ENCODE data around the gene EEFSEC.
"Not testable (repeated sequence)": the region's sequence is repeated elsewhere in the genome, so short reads cannot be mapped to it uniquely, and the experiment has no call there.

The EEFSEC gene

DNA sequence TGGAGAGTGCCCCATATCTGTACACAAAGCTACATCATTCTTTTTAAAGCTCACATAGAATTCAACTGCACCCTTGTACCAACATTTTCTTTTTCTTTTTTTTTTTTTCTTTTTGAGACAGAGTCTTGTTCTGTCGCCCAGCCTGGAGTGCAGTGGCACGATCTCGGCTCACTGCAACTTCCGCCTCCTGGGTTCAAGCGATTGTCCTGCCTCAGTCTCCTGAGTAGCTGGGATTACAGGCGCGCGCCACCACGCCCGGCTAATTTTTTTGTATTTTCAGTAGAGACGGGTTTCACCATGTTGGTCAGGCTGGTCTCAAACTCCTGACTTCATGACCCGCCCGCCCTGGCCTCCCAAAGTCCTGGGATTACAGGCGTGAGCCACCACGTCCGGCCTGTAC, 1.1 kb downstream of the EEFSEC start:
- not testable (repeated sequence) for H4K91ac ChIP-seq (ENCODE audit: low read depth, low read length, poor library complexity); H3K27ac ChIP-seq (replicated peaks; ENCODE audit: low read length); H2AFZ ChIP-seq (ENCODE audit: low read length); H3K4me2 ChIP-seq (ENCODE audit: insufficient read depth, low read length, poor library complexity, severe bottlenecking); H3K79me1 ChIP-seq (ENCODE audit: low read depth, low read length); H3K4ac ChIP-seq (ENCODE audit: low read length); H3K14ac ChIP-seq (ENCODE audit: low read length); H3K9ac ChIP-seq (ENCODE audit: low read depth, low read length, poor library complexity); H3K23ac ChIP-seq (ENCODE audit: low read depth, low read length, poor library complexity); H2BK12ac ChIP-seq (ENCODE audit: low read length); H3K27me3 ChIP-seq (ENCODE audit: control insufficient read depth in 3 of 3, insufficient read depth in 3 of 3, low read depth in 1 of 3, low read length in 3 of 3); H3K4me1 ChIP-seq (ENCODE audit: control insufficient read depth in 2 of 2, insufficient read depth in 1 of 2, low read depth in 1 of 2, low read length in 2 of 2); H2AK5ac ChIP-seq (ENCODE audit: low read depth, low read length); H3K18ac ChIP-seq (ENCODE audit: low read length); DNase-seq (ENCODE audit: low spot score); H2BK15ac ChIP-seq (ENCODE audit: low read length); H2BK120ac ChIP-seq (ENCODE audit: low read depth, low read length); H4K8ac ChIP-seq (ENCODE audit: low read depth, low read length); H2BK5ac ChIP-seq (ENCODE audit: low read length)
- Histone ChIP-seq H3K4me3 (ENCODE audit: low read length in 2 of 2) (peak overlapping the region in 1 of 2 donors; percentile 79), H3K9me3 (replicated peaks in 1 of 2; ENCODE audit: control insufficient read depth in 2 of 2, insufficient read depth in 1 of 2, low read depth in 1 of 2, low read length in 2 of 2) (peaks cover 0 to 15% of the 10 kb centered on the region in 2 donors), H3K36me3 (replicated peaks in 1 of 2; ENCODE audit: control insufficient read depth in 2 of 2, insufficient read depth in 2 of 2, low read length in 2 of 2) (peaks cover 0 to 39% of the 10 kb centered on the region in 2 donors)
- WGBS, 2 donors (ENCODE audit: extremely low coverage in 2 of 2, insufficient read length in 2 of 2, insufficient replicate concordance in 1 of 2), result no CpG with 5 or more reads among the region's 16 CpGs

DNA sequence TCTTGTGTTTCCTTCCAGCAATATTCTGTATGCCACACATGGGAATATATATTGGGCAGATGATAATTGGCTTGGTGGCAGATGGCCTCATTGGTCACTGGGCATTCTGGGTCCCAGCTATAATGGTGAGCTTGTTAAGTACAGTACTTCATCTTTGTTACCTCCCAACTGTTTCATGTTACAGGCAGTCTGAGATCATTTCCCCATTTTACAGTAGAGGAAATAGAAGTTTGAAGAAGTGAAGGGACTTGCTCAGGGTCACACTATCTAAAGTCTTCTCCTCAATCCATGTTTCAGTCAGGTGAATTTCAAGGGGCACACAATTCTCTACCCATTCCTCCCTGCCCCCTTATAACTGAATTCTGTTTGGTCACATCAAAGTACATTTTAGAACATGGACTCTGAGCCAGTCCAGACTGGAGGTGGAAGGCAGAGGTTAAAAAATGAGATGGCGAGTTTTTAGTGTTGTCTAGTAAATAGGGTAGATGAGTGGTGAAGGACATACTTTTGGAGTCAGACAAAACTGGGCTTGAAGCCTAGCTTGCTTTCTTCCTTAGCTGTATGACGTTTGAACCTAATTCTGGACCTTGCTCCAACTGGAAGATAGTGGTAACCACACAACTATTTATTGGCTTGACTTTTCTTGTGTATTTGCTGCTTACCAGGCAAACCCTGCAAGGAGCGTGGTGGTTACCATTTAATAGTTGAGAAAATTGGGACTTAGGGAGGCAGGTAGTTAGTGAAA, 2.5 kb downstream of the EEFSEC start:
- Histone ChIP-seq H3K4me3 (ENCODE audit: low read length in 2 of 2) (no peak overlapping the region), H4K8ac (ENCODE audit: low read depth, low read length) (no peak overlapping the region), H2BK12ac (ENCODE audit: low read length) (no peak overlapping the region), H3K27me3 (ENCODE audit: control insufficient read depth in 3 of 3, insufficient read depth in 3 of 3, low read depth in 1 of 3, low read length in 3 of 3) (peaks cover 0 to 10% (median 0%) of the 10 kb centered on the region in 3 experiments), H3K4me2 (ENCODE audit: insufficient read depth, low read length, poor library complexity, severe bottlenecking) (no peak overlapping the region), H3K18ac (ENCODE audit: low read length) (no peak overlapping the region), H4K91ac (ENCODE audit: low read depth, low read length, poor library complexity) (no peak overlapping the region), H3K4ac (ENCODE audit: low read length) (no peak overlapping the region), H2AK5ac (ENCODE audit: low read depth, low read length) (no peak overlapping the region), H3K36me3 (replicated peaks in 1 of 2; ENCODE audit: control insufficient read depth in 2 of 2, insufficient read depth in 2 of 2, low read length in 2 of 2) (peaks cover 0 to 41% of the 10 kb centered on the region in 2 donors), H2BK5ac (ENCODE audit: low read length) (no peak overlapping the region), H3K9ac (ENCODE audit: low read depth, low read length, poor library complexity) (no peak overlapping the region), H2BK15ac (ENCODE audit: low read length) (no peak overlapping the region), H3K79me1 (ENCODE audit: low read depth, low read length) (peaks cover 2% of the 10 kb centered on the region), H3K14ac (ENCODE audit: low read length) (no peak overlapping the region), H3K27ac (replicated peaks; ENCODE audit: low read length) (no peak overlapping the region), H3K9me3 (replicated peaks in 1 of 2; ENCODE audit: control insufficient read depth in 2 of 2, insufficient read depth in 1 of 2, low read depth in 1 of 2, low read length in 2 of 2) (peaks cover 0 to 15% of the 10 kb centered on the region in 2 donors), H3K23ac (ENCODE audit: low read depth, low read length, poor library complexity) (no peak overlapping the region), H3K4me1 (ENCODE audit: control insufficient read depth in 2 of 2, insufficient read depth in 1 of 2, low read depth in 1 of 2, low read length in 2 of 2) (no peaks in the 10 kb centered on the region), H2BK120ac (ENCODE audit: low read depth, low read length) (no peak overlapping the region), H2AFZ (ENCODE audit: low read length) (no peak overlapping the region)
- 100% methylated on average over 1 of the region's 3 CpGs; no CpG with 5 or more reads in 1 of the 2 donors for WGBS, 2 donors (ENCODE audit: extremely low coverage in 2 of 2, insufficient read length in 2 of 2, insufficient replicate concordance in 1 of 2)
- DNase-seq (ENCODE audit: low spot score), result no peak

DNA sequence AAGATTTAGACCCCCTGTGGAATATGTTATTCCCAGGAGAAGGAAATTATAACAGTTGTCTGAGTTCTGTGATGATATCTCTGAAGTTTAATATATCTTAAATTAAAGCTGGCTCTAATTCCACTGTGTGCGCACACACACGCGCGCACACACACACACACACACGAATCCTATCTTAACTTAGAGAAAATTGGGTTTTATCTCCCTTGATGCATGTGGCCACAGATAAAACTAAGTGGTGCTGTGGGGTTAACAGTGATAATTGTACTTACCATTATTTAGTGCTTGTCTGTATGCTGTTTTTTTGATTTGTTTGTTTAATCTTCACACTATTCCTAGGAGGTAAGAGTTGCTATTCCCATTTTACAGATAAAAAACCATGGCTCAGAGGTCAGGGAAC, 7.4 kb downstream of the EEFSEC start:
- Histone ChIP-seq H3K36me3 (replicated peaks in 1 of 2; ENCODE audit: control insufficient read depth in 2 of 2, insufficient read depth in 2 of 2, low read length in 2 of 2) (peaks cover 0 to 43% of the 10 kb centered on the region in 2 donors), H3K27ac (replicated peaks; ENCODE audit: low read length) (no peak overlapping the region), H4K8ac (ENCODE audit: low read depth, low read length) (no peak overlapping the region), H2AK5ac (ENCODE audit: low read depth, low read length) (no peak overlapping the region), H3K27me3 (ENCODE audit: control insufficient read depth in 3 of 3, insufficient read depth in 3 of 3, low read depth in 1 of 3, low read length in 3 of 3) (no peaks in the 10 kb centered on the region), H2BK120ac (ENCODE audit: low read depth, low read length) (no peak overlapping the region), H2BK12ac (ENCODE audit: low read length) (no peak overlapping the region), H3K4me1 (ENCODE audit: control insufficient read depth in 2 of 2, insufficient read depth in 1 of 2, low read depth in 1 of 2, low read length in 2 of 2) (peaks cover 0 to 7% of the 10 kb centered on the region in 2 donors), H3K79me1 (ENCODE audit: low read depth, low read length) (no peaks in the 10 kb centered on the region), H3K4ac (ENCODE audit: low read length) (no peak overlapping the region), H4K91ac (ENCODE audit: low read depth, low read length, poor library complexity) (no peak overlapping the region), H2AFZ (ENCODE audit: low read length) (no peak overlapping the region), H3K23ac (ENCODE audit: low read depth, low read length, poor library complexity) (no peak overlapping the region), H3K14ac (ENCODE audit: low read length) (no peak overlapping the region), H3K9ac (ENCODE audit: low read depth, low read length, poor library complexity) (no peak overlapping the region), H2BK5ac (ENCODE audit: low read length) (no peak overlapping the region), H3K4me3 (ENCODE audit: low read length in 2 of 2) (no peak overlapping the region), H3K18ac (ENCODE audit: low read length) (no peak overlapping the region), H3K9me3 (replicated peaks in 1 of 2; ENCODE audit: control insufficient read depth in 2 of 2, insufficient read depth in 1 of 2, low read depth in 1 of 2, low read length in 2 of 2) (peaks cover 0 to 15% of the 10 kb centered on the region in 2 donors), H3K4me2 (ENCODE audit: insufficient read depth, low read length, poor library complexity, severe bottlenecking) (no peak overlapping the region), H2BK15ac (ENCODE audit: low read length) (no peak overlapping the region)
- WGBS, 2 donors (ENCODE audit: extremely low coverage in 2 of 2, insufficient read length in 2 of 2, insufficient replicate concordance in 1 of 2), result no CpG with 5 or more reads among the region's 5 CpGs
- DNase-seq (ENCODE audit: low spot score), result no peak

DNA sequence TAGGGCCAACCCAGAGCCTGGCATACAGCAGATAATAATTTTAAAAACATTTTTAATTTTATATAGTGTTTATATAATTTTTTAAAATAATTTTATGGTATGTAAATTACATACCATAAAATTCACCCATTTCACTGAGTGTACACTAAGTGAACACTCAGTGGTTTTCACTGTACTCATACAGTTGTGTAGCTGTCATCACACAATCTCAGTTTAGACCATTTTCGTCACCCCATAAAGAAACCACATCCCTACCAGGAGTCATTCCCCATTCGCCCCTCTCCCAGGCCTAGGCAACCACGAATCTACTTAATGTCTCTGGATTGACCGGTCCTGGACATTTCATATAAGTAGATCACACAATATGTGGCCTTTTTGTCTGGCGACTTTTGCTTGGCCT, 10.2 kb downstream of the EEFSEC start:
- H3K79me1 ChIP-seq (ENCODE audit: low read depth, low read length), result no peaks in the 10 kb centered on the region
- no peak overlapping the region for H2AK5ac ChIP-seq (ENCODE audit: low read depth, low read length)
- H3K4ac ChIP-seq (ENCODE audit: low read length), result no peak overlapping the region
- no peak overlapping the region for H3K23ac ChIP-seq (ENCODE audit: low read depth, low read length, poor library complexity)
- H3K36me3 ChIP-seq (replicated peaks in 1 of 2; ENCODE audit: control insufficient read depth in 2 of 2, insufficient read depth in 2 of 2, low read length in 2 of 2), result peaks cover 0 to 17% of the 10 kb centered on the region in 2 donors
- no peak overlapping the region for H3K4me3 ChIP-seq (ENCODE audit: low read length in 2 of 2)
- peaks cover 0 to 3% of the 10 kb centered on the region in 2 donors for H3K9me3 ChIP-seq (replicated peaks in 1 of 2; ENCODE audit: control insufficient read depth in 2 of 2, insufficient read depth in 1 of 2, low read depth in 1 of 2, low read length in 2 of 2)
- H3K4me2 ChIP-seq (ENCODE audit: insufficient read depth, low read length, poor library complexity, severe bottlenecking), result no peak overlapping the region
- no peak overlapping the region for H3K18ac ChIP-seq (ENCODE audit: low read length)
- H4K8ac ChIP-seq (ENCODE audit: low read depth, low read length), result no peak overlapping the region
- H4K91ac ChIP-seq (ENCODE audit: low read depth, low read length, poor library complexity), result no peak overlapping the region
- H2BK120ac ChIP-seq (ENCODE audit: low read depth, low read length), result no peak overlapping the region
- no peak overlapping the region for H2BK15ac ChIP-seq (ENCODE audit: low read length)
- no peak overlapping the region for H3K14ac ChIP-seq (ENCODE audit: low read length)
- no peak overlapping the region for H2BK12ac ChIP-seq (ENCODE audit: low read length)
- no CpG with 5 or more reads among the region's 5 CpGs for whole genome bisulfite sequencing, 2 donors (ENCODE audit: extremely low coverage in 2 of 2, insufficient read length in 2 of 2, insufficient replicate concordance in 1 of 2)
- peaks cover 13 to 18% of the 10 kb centered on the region in 2 donors for H3K4me1 ChIP-seq (ENCODE audit: control insufficient read depth in 2 of 2, insufficient read depth in 1 of 2, low read depth in 1 of 2, low read length in 2 of 2)
- no peak overlapping the region for H3K27ac ChIP-seq (replicated peaks; ENCODE audit: low read length)
- no peak overlapping the region for H3K9ac ChIP-seq (ENCODE audit: low read depth, low read length, poor library complexity)
- no peak for DNase-seq (ENCODE audit: low spot score)
- no peak overlapping the region for H2AFZ ChIP-seq (ENCODE audit: low read length)
- no peak overlapping the region for H2BK5ac ChIP-seq (ENCODE audit: low read length)
- H3K27me3 ChIP-seq (ENCODE audit: control insufficient read depth in 3 of 3, insufficient read depth in 3 of 3, low read depth in 1 of 3, low read length in 3 of 3), result peaks cover 0 to 6% (median 0%) of the 10 kb centered on the region in 3 experiments
